Bronchial smooth muscle cell (primary cell): ENCODE results near the gene DNHD1. TPM values are rescaled to one million over a fixed set of nuclear protein-coding genes. Genes with fewer than 3 reads are reported as not detected.

Experiments used
- total RNA-seq: library from RNA; depleted of rRNA; stranded (reverse); fragments of >200 nt; gene quantifications from 2 replicates; pipeline ENCODE4 v1.2.1, GENCODE V29; 2014

DNHD1 gene
- total RNA-seq: 6.1 and 6.4 TPM in 2 replicates

GRCh38 chr11:6497069-6497839 lies at the start of gene DNHD1:
Gene DNHD1 (plus strand): TSS chr11:6497280. CDS start chr11:6498216, 936 bp downstream.

GRCh38 chr11:6473451-6474412 lies 23.3 kb upstream of the DNHD1 start, which contains the start of gene TRIM3:
Gene TRIM3 (minus strand): TSS chr11:6473941. CDS start chr11:6465695, 8,246 bp downstream.

GRCh38 chr11:6481012-6481923 lies 15.8 kb upstream of the DNHD1 start, which contains the start of the genes ARFIP2 and TIMM10B:
Gene ARFIP2 (minus strand): TSS chr11:6481331. CDS start chr11:6480421, 910 bp downstream.
Gene TIMM10B (plus strand): TSS chr11:6481501. CDS start chr11:6481517, 16 bp downstream.

GRCh38 chr11:6603287-6604080 lies 106.4 kb downstream of the DNHD1 start, which contains the start of the genes ILK and RRP8:
Gene ILK (plus strand): TSS chr11:6603774. CDS start chr11:6604272, 498 bp downstream.
Gene RRP8 (minus strand): TSS chr11:6603616. CDS start chr11:6603502, 114 bp downstream.

GRCh38 chr11:6612213-6613041 lies 115.3 kb downstream of the DNHD1 start, which contains the start of gene TAF10:
Gene TAF10 (minus strand): TSS chr11:6612216. CDS start chr11:6612189, 27 bp downstream.

GRCh38 chr11:6619004-6619745 lies 122.1 kb downstream of the DNHD1 start, which contains the start of gene TPP1:
Gene TPP1 (minus strand): TSS chr11:6619422. CDS start chr11:6619400, 22 bp downstream.

Other genes with a start within 250 kb of the DNHD1 start
- 0.09 TPM in 1 of 2 replicates, not detected in the other for gene CCKBR, start 237.4 kb upstream of the DNHD1 start, total RNA-seq
- gene CAVIN3, start 176.8 kb upstream of the DNHD1 start, total RNA-seq: 133 and 181 TPM in 2 replicates
- gene SMPD1, start 106.8 kb upstream of the DNHD1 start, total RNA-seq: 40.0 and 41.3 TPM in 2 replicates
- 53.4 and 69.9 TPM in 2 replicates for gene APBB1, start 78.2 kb upstream of the DNHD1 start, total RNA-seq
- gene HPX, start 56.3 kb upstream of the DNHD1 start, total RNA-seq: 0.63 and 0.77 TPM in 2 replicates
- 27.4 and 42.2 TPM in 2 replicates for gene TRIM3, start 23.3 kb upstream of the DNHD1 start, total RNA-seq
- 40.8 and 48.5 TPM in 2 replicates for gene ARFIP2, start 15.9 kb upstream of the DNHD1 start, total RNA-seq
- gene TIMM10B, start 15.8 kb upstream of the DNHD1 start, total RNA-seq: 30.8 and 31.7 TPM in 2 replicates
- gene RRP8, start 106.3 kb downstream of the DNHD1 start, total RNA-seq: 5.1 and 6.9 TPM in 2 replicates
- gene ILK, start 106.5 kb downstream of the DNHD1 start, total RNA-seq: 137 and 176 TPM in 2 replicates
- 58.7 and 78.2 TPM in 2 replicates for gene TAF10, start 114.9 kb downstream of the DNHD1 start, total RNA-seq
- 53.4 and 73.6 TPM in 2 replicates for gene TPP1, start 122.1 kb downstream of the DNHD1 start, total RNA-seq
- 13.7 and 28.4 TPM in 2 replicates for gene DCHS1, start 158.5 kb downstream of the DNHD1 start, total RNA-seq
- gene MRPL17, start 186.1 kb downstream of the DNHD1 start, total RNA-seq: 42.8 and 57.2 TPM in 2 replicates